Left lung (tissue), 10 donors: ENCODE measurements around the gene C4orf54. TPM values are rescaled to one million over a fixed set of nuclear protein-coding genes. Genes with fewer than 3 reads are reported as not detected.

Source experiments
- ATAC-seq: fragments of 200-7000 bp; cut with Tn5 transposase; one replicate; pipeline ENCODE4 v1.9.1; 2020; ENCODE audit warnings: moderate library complexity
- DNase-seq, 4 donors: peaks; one replicate each; pipeline ENCODE4 v3.0.0-alpha.2; 2013 to 2020
- H3K27ac ChIP-seq, 2 donors: fragments of 200-600 bp; sonication (generic) in 1 of 2; one replicate each; pipeline versions ENCODE4 v1.5.0 to v1.8.0; 2020 to 2021
- H3K27me3 ChIP-seq, 2 donors: fragments of 200-600 bp; sonication (generic) in 1 of 2; one replicate each; pipeline versions ENCODE4 v1.5.0 to v1.8.0; 2020 to 2021
- H3K36me3 ChIP-seq, 2 donors: fragments of 200-600 bp; sonication (generic) in 1 of 2; one replicate each; pipeline versions ENCODE4 v1.5.0 to v1.8.0; 2020 to 2021
- H3K4me1 ChIP-seq, 2 donors: fragments of 200-600 bp; one replicate each; pipeline ENCODE4 v1.8.0; 2021
- H3K4me3 ChIP-seq, 2 donors: fragments of 200-600 bp; sonication (generic) in 1 of 2; one replicate each; pipeline versions ENCODE4 v1.5.0 to v1.8.0; 2020 to 2021; ENCODE audit warnings: mild to moderate bottlenecking in 1 of 2
- H3K9me3 ChIP-seq, 2 donors: fragments of 200-600 bp; sonication (generic) in 1 of 2; one replicate each; pipeline versions ENCODE4 v1.5.0 to v1.8.0; 2020 to 2021
- intact Hi-C, 2 donors: fragments of 100-400 bp; cut with DNase I; formaldehyde crosslinking; loops; one replicate each; pipeline versions ENCODE4 v1.11.2 to v1.14.2; 2022
- polyA plus RNA-seq, 6 donors: library from polyadenylated mRNA; unstranded; fragments of 120-200 nt; gene quantifications; one replicate each; pipeline ENCODE4 v1.2.1, GENCODE V29; 2013; ENCODE audit not compliant: insufficient read length in 6 of 6
- total RNA-seq, 2 donors: library from RNA; stranded (reverse); fragmentation: NEBNext Ultra II Directional; extraction: Animal tissue kit (Norgen Biotek cat#: 25700); gene quantifications; one replicate each; pipeline ENCODE4 v1.2.1, GENCODE V29; 2021
- TF ChIP-seq, protein P1 (sequence below), 2 donors: fragments of 200-600 bp; sonication (generic) in 1 of 2; IDR thresholded peaks; one replicate each; pipeline versions ENCODE4 v1.5.0 to v1.8.0; 2021; ENCODE audit warnings: antibody characterized with exemption in 2 of 2
- donor health status: DM: no; HTN: yes; CAD: no.
- donor health status: DM: no; HTN: no; CAD: no.

The C4orf54 gene
- total and polyA plus RNA-seq, 8 donors = 0.01 to 0.12 (median 0.05) TPM

DNA sequence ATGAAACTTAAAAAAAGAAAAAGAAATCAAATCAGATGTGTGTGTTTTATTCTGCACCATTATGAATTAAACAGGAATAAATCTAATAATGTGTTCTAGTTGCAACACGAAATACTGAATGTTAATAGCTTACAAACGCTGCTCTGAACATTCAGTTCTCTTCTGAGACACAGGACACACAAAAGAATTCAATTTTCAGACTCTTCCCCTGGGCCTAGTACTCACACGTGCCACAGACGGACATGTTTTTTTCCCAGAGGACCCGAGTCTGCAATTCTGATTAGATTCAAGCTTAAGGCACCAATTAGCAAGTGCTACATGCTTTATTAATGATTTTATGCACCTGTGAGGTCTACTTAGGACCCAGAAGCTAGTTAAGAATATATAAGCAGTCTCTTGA, 20.5 kb downstream of the C4orf54 start:
- DNase-seq (no peak), ATAC-seq (no peak)
- no peak overlapping the region for H3K4me3 ChIP-seq
- no peaks in the 10 kb centered on the region for H3K36me3 ChIP-seq
- H3K27me3 ChIP-seq = no peaks in the 10 kb centered on the region
- H3K4me1 ChIP-seq = no peaks in the 10 kb centered on the region
- intact Hi-C loops = no loop called here
- H3K27ac ChIP-seq = no peak overlapping the region
- no peaks in the 10 kb centered on the region for H3K9me3 ChIP-seq
- TF ChIP-seq, protein P1, sequence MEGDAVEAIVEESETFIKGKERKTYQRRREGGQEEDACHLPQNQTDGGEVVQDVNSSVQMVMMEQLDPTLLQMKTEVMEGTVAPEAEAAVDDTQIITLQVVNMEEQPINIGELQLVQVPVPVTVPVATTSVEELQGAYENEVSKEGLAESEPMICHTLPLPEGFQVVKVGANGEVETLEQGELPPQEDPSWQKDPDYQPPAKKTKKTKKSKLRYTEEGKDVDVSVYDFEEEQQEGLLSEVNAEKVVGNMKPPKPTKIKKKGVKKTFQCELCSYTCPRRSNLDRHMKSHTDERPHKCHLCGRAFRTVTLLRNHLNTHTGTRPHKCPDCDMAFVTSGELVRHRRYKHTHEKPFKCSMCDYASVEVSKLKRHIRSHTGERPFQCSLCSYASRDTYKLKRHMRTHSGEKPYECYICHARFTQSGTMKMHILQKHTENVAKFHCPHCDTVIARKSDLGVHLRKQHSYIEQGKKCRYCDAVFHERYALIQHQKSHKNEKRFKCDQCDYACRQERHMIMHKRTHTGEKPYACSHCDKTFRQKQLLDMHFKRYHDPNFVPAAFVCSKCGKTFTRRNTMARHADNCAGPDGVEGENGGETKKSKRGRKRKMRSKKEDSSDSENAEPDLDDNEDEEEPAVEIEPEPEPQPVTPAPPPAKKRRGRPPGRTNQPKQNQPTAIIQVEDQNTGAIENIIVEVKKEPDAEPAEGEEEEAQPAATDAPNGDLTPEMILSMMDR (IDR thresholded peaks at IDR 0.05) = no peak

DNA sequence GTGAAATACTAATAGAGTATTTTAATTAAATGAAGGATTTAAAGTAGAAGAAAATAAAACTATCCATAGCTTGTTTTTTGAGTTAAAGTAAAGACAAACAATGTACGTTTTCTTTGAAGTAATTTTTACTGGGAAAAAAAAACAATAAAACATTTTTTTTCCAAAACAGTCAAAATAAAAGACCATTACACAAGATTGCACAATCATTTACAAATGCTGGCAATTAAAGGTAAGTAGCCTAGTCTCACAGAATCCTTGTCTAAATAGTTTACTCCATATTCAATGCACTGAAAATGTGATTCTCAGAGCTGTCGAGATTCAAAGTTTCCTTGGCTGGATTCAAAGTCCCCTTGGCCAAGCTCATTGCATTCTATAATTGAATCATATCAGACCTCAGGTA, 21.2 kb downstream of the C4orf54 start:
- H3K27me3 ChIP-seq = no peaks in the 10 kb centered on the region
- TF ChIP-seq, protein P1 (IDR thresholded peaks at IDR 0.05) = no peak
- intact Hi-C loops = no loop called here
- H3K9me3 ChIP-seq = no peaks in the 10 kb centered on the region
- no peaks in the 10 kb centered on the region for H3K36me3 ChIP-seq
- DNase-seq = no peak
- no peak overlapping the region for H3K27ac ChIP-seq
- no peak overlapping the region for H3K4me3 ChIP-seq
- no peaks in the 10 kb centered on the region for H3K4me1 ChIP-seq
- no peak for ATAC-seq

DNA sequence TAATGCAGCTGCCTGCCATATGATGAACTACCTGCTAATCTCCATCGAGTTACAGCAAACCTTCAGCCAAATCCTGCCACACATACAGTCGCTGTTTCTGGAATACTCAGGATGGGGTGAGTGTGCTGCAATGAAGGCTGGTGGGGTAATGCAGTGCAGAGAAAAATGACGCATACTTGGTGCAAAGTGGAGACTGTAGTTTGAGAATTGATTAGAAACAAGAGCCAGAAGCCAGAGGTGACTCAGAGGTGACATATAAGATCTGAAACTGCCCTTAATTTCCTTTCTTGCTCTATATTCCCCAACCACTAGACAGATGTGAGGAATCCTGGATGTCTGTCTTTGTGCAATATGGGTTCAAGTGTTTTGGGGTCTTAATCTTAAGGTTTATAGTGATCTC, 22.0 kb downstream of the C4orf54 start:
- DNase-seq (no peak), ATAC-seq (no peak)
- Histone ChIP-seq H3K36me3 (no peaks in the 10 kb centered on the region), H3K4me3 (no peak overlapping the region), H3K4me1 (no peaks in the 10 kb centered on the region), H3K27me3 (no peaks in the 10 kb centered on the region), H3K9me3 (no peaks in the 10 kb centered on the region), H3K27ac (no peak overlapping the region)
- TF ChIP-seq, protein P1 (IDR thresholded peaks at IDR 0.05) = no peak
- intact Hi-C loops = no loop called here

DNA sequence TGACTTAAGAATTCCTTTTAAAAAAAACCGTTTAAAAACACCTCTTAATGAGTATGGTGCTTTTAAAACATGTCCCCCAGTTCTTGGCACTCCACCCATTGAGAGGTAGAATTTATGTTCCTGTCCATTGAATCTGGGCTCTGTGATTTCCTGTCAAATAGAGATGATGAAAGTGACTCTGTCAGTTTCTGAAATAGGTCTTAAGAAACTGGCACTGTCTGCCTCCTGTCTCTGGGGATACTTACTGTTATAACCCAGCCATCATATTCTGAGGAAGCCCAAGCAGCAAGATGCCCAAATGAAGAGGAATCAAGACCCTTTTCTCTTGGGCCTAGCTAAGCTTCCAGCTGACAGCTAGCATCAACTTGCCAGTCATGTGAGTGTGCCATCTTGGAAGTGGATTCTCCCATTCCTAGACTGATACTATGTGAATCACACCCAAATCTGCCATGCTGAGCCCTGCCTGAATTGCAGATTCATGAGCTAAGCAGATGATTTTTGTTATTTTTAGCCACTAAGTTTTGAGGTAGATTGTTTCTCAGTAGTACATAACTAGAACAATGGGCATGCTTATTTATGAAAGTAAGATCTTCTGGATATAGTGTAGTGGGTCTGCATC, 22.8 kb downstream of the C4orf54 start:
- TF ChIP-seq, protein P1 (IDR thresholded peaks at IDR 0.05) = no peak
- H3K4me1 ChIP-seq = no peaks in the 10 kb centered on the region
- ATAC-seq = no peak
- no peak for DNase-seq
- H3K27ac ChIP-seq = no peak overlapping the region
- H3K4me3 ChIP-seq = no peak overlapping the region
- no peaks in the 10 kb centered on the region for H3K27me3 ChIP-seq
- intact Hi-C loops = no loop called here
- no peaks in the 10 kb centered on the region for H3K36me3 ChIP-seq
- H3K9me3 ChIP-seq = no peaks in the 10 kb centered on the region

DNA sequence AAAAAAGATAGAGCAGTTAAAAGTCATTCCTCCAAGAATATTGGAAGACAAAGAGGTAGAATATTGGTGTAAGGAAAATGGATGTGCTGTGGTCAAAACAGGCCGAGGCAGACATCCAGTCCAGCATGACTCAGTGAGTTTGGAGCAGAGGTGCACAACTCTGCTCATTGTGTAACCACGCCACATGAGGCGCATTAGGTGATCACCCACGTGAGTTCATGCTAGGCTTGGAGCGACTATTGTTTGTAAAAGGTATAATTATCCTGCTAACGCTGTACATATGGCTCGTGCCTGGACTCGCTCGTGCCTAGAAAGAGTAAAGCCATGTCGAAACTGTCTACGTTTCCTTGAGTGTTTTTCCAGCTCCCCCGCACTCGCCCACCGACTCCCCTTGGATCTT, 23.9 kb downstream of the C4orf54 start:
- no peaks in the 10 kb centered on the region for H3K36me3 ChIP-seq
- H3K27ac ChIP-seq = no peak overlapping the region
- intact Hi-C loops = no loop called here
- H3K4me3 ChIP-seq = no peak overlapping the region
- H3K9me3 ChIP-seq = no peaks in the 10 kb centered on the region
- DNase-seq (no peak), ATAC-seq (no peak)
- no peaks in the 10 kb centered on the region for H3K27me3 ChIP-seq
- TF ChIP-seq, protein P1 (IDR thresholded peaks at IDR 0.05) = no peak
- H3K4me1 ChIP-seq = no peaks in the 10 kb centered on the region
